HG03097 (cell line): Measurements from ENCODE around the gene C11orf68.
A peak's percentile ranks its signal among the peaks of the same experiment; 100 is the strongest.
"Not testable (repeated sequence)": the region's sequence is repeated elsewhere in the genome, so short reads cannot be mapped to it uniquely, and the experiment has no call there.

Experiments used
- ATAC-seq: cut with Tn5 transposase; IDR thresholded peaks from one replicate; pipeline ENCODE4 v1.9.1; 2021; ENCODE audit not compliant: unreplicated experiment, low FRiP score

C11orf68 gene

DNA sequence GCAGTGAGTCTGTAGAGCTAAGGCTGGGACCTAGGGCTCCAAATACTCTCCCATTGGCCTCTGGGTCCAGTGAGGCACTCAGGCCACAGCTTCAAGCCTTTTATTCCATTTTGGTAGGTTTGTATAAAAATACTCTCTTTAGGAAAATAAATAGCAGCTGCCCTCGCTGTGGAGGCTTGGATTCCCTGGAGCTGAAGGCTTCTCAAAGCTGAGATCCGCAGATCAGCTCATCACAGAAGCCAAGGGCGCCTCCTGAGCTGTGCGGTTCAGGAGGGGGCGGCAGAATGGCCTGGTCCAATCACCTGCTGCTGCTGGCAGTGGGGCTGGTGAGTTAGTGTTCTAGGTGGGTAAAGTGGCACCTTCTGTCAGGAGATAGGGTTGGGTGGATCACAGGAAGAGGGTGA, 26.7 kb downstream of the C11orf68 start:
- ATAC-seq = not testable (repeated sequence)

DNA sequence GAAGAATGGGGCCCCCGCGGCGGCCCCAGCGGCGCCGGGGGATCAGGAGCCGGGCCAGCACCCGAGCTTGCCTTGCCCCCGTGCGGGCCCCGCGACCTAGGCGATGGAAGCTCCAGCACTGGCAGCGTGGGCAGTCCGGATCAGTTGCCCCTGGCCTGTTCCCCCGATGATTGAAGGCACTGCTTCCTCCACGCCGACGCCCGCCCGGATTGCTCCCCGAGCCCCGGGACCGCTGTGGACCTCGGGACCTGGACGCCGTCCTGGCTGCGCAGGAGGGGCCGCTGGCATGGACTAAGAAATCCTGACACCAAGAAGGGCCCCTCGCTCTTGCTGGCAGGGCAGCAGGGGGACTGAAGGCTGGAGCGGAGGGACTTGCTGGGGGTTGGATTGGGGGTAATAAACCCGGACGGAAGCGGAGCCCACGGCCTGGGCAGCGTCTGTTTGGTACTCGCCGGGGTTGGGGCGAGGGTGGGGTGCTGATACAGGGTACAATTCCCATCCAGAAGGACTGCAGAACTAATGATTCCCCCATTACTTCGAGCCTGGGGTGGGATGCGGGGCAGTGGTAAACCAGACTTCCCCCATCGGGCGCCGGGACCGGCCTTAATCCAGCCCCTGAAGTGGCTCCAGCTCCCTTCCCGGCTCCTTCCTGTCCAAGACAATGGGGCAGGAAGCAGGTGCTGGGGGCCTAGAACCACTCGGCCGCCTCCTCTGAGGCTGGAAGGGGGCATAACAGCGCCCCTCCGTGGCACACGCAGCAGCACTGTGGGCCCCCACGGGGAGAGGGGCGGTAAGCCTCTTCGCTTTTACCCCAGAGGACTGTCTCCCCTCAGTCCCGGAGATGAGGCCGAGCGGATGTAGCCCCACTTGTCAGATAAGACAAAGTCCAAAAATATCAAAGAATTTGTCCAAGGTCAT, 27.4 kb downstream of the C11orf68 start:
- no peak for ATAC-seq

DNA sequence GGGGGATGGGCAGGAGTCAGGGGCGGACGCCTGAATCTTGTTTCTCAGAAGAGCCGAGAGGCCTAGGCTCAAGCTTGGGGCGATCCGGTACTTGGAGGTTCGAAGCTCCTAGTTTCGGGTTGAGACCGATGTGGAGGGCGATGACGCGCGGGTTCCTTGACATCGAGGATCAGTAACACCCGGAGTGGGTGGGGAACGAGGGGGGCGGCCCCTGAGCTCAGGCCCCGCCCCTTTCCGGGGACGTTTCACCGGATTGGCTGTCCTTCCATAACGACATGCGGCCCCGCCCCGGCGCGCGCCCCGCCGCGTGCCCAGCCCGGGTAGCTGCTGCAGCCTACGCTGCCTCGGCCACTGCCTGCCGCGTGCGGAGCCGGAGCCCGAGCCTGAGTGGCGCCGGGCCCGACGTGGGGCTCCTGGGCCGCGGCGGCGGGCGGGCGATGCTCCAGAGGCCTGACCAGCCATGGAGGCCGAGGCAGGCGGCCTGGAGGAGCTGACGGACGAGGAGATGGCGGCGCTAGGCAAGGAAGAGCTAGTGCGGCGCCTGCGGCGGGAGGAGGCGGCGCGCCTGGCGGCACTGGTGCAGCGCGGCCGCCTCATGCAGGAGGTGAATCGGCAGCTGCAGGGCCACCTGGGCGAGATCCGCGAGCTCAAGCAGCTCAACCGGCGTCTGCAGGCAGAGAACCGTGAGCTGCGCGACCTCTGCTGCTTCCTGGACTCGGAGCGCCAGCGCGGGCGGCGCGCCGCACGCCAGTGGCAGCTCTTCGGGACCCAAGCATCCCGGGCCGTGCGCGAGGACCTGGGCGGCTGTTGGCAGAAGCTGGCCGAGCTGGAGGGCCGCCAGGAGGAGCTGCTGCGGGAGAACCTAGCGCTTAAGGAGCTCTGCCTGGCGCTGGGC, 28.3 kb downstream of the C11orf68 start, which contains the start of gene CCDC85B:
Gene CCDC85B, plus strand, starts transcription at position 350 of the 895 bp plus-strand sequence. Its CDS starts 111 bp downstream, at position 461.
- ATAC-seq = peak; percentile 45

DNA sequence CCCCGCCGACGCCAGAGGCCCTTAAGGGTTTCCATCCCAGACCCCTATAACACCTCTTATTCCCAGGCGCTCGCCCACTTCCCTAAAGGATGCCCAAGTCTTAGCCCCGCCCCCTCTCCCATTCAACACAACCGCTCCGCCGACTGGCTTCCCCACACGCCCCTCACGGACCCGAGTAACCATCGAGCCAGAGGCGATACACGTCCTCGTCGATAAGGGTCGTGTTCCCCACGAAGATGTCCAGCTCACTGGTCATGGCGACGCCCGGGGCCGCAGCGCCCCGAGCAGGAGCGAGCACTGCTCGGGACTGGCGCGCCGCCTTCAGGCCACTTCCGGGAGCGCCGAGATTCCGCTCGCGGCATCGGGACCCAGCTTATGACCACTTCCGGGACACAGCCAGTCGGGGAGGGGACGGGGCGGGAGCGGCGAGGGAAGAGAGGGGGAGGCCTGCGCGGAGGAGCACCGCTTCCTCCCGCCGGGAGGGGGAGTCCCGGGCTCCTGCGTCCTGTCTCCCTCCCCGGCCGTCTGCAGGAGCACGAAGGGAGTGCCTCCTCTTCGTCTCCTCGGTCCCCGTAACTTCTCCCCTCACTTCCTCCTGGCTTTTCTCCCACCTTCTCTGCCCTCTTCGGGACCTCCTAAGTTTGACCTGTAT, 30.6 kb downstream of the C11orf68 start, which contains the start of gene FIBP:
Gene FIBP, minus strand, starts transcription at position 309 of the 652 bp plus-strand sequence. Its CDS starts 53 bp downstream, at position 256.
- ATAC-seq = peak; percentile 38

DNA sequence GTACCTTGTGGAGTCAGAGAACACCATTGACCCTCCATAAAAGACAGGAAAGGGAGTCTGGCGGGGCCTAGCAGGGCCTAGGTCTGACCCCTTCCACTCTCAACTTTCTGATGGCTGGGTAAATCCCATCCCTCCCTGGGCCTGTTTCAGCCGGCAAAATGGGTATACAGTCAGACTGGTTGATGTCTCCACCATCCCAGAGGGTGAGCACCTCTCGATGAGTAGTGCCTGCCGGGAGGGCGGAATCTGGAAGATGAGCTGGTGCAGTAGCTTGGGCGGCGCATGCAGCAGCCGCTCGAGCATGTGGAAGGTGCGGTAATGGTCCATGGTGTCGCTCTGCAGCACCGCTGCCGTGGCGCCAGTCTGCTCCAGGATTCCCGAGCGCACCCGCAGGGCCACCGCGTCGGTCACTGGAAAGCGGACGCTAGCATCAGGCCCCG, 31.1 kb downstream of the C11orf68 start:
- no peak for ATAC-seq

DNA sequence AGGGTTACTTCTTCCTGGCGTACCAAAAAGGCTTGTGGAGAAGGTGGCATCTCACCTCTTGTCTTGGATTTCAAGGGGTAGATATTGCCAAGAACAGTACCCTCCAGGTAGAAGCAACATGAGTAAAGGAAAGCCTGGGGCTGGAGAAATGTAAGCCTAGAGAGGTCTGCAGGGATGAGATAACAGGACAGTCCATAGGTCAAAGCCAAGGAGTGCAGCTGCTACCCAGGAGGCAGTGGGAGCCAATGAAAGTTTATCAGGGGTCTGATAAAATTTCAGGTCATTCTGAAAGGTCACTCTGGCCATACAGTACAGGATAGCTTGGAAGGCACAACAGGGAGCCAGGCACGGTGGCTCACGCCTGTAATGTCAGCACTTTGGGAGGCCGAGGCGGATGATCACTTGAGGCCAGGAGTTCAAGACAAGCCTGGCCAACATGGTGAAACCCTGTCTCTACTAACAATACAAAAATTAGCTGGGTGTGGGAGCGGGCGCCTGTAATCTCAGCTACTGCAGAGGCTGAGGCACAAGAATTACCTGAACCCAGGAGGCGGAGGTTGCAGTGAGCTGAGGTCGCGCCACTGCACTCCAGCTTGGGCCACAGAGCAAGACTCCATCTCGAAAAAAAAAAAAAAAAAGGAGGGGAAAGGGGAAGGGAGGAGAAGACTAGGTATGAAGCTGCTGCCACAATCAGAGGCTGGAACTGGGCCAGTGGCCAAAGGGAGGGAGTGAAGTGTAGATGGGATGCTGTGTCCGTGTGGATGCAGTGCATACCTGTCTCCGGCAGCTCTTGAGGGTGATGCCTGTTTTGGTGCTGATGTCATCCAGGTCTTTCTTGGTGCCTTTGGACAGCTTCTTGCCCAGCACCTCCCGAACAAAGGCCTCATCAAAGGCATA, 31.8 kb downstream of the C11orf68 start:
- ATAC-seq = no peak

DNA sequence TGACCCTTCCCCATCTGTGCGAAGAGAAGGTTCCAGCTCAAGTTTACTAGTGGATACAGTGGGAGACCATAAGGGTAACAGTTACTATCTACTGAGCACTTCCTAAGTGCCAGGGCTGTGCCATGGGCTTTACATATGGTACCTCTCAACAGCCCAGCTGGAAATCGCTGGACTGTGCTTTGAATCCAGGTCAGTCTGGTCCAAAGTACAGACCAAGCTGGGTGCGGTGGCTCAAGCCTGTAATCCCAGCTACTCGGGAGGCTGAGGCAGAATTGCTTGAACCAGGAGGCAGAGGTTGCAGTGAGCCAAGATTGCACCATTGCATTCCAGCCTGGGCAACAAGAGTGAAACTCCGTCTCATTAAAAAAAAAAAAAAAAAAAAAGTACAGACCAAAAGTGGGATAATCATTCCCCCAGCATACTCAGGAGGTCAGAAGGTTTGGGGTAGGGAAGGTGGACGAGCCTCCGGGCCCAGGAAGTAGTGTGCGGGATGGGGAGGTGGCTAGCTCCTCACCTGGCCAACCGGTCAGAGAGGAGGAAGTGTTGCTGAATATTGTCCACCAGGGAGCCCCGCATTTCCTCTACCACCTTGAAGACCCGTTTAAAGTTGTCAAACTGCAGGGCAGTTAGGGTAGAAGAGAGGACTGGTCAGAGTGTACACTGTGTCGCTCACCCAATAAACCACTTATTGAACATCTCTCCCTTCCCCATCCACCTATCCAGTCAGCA, 32.9 kb downstream of the C11orf68 start:
- no peak for ATAC-seq

DNA sequence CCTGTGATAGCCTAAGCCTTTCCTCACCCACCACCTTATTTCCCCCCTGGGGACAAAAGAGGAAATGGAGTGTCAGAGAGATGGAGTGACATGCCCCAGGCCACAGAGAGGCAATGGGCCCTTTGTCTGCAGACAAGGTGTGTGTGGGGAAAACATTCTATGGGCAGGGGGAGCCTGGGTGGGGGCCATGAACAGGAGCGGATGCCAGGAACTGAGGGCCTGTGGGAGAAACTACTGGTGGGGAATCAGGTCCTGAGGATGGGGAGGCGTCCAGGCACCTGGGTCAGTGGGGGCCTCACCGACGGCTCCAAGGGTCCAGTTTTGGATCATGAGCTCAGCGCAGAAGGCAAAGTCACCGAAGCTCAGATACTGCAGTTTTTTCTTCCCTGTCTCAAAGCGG, 33.6 kb downstream of the C11orf68 start:
- ATAC-seq = no peak

DNA sequence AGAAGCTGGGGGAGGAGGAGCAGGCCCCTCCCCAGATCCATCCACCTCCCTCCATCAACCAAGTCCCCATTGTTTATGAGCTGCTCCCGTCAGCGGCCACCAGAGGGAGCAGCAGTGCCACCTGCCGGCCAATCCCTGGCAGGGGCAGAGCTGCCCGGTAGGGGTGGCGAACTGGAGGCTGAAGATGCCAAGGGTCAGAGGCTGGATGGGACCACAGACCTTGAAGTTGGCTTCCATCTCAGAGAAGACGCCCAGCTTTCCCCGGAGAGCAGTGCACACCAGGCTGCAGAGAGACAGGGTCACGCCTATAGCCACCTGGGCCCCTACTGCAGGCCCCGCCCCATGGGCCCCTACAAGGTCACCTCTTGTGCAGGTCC, 34.2 kb downstream of the C11orf68 start:
- no peak for ATAC-seq

DNA sequence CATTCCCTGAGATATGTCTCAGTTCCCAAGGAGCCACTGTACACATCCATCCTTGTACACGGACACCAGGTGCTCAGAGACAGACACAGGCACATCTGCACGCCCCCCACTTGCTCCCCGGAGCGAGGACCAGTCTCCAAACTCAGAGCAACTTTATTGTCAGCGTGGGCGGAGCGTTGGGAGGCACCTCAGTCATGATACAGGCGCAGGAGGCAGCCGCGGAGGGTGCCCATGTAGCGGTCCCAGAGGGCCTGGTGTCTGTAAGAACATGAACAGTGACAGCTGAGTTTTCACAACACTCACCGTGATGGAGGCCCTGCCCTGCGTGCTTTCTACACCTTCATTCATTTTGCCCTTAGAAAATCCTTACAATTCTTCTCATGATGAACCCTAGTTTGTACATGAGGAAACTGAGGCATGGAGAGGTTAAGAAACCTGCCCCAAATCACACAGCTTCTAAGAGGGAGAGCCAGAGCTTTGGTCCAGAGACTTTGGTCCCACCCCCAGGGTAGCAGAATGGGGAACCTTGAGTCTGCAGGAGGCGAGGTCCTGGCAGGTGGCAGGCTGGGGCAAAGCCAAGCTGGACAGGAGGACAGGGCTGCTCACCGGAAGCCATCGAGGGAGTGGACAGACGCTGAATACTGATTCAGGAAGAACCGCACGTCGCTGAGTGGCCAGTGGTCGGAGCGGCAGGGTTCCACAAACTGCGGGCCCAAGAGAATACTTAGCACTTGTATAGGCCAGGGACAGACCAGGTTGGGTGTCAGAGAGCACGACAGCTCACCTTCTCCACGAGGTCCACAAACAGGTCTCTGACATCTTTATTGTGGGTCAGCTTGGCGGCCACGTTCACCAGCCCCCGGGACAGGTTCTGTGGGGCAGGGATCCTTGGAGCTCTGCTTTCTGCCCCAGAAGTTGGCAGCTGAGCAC, 34.8 kb downstream of the C11orf68 start:
- ATAC-seq = no peak

DNA sequence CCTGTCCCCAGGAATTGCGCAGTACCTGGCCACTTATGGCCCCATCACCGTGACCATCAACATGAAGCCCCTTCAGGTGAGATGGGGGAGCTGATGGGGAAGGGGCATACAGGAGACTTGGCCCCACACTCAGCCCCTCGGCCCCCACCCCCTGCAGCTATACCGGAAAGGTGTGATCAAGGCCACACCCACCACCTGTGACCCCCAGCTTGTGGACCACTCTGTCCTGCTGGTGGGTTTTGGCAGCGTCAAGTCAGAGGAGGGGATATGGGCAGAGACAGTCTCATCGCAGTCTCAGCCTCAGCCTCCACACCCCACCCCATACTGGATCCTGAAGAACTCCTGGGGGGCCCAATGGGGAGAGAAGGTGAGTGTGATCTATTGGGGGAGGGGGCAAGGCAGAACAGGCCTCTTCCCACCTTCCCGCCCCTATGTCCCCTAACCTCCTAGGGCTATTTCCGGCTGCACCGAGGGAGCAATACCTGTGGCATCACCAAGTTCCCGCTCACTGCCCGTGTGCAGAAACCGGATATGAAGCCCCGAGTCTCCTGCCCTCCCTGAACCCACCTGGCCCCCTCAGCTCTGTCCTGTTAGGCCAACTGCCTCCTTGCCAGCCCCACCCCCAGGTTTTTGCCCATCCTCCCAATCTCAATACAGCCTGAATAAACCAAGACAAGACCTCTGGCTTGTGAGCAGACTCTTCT, 35.7 kb downstream of the C11orf68 start:
- no peak for ATAC-seq

DNA sequence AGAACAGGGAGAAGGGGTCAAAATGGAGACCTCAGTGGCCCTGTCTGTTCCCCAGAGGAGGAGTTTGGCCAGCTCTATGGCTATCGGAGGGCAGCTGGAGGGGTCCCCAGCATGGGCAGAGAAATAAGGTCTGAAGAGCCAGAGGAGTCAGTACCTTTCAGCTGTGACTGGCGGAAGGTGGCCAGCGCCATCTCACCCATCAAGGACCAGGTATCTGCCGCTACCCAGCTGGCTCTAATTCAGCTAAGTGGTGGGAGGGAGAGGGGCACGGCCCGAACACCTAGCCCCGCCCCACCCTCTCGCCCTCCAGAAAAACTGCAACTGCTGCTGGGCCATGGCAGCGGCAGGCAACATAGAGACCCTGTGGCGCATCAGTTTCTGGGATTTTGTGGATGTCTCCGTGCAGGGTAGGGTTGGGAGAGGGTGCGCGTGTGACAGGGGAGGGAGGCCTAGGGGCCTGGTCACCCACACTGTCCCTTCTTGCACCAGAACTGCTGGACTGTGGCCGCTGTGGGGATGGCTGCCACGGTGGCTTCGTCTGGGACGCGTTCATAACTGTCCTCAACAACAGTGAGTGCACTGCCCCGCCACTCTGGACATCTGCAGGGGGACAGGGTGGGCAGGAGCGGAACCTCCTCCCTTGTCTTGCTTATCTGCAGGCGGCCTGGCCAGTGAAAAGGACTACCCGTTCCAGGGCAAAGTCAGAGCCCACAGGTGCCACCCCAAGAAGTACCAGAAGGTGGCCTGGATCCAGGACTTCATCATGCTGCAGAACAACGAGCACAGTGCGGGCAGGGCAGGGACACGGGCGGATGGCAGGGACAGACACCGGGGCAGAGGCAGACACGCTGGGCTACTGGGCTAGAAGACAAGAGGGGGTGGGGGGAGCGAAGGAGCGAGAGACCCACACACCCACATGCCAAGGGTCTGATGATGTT, 36.5 kb downstream of the C11orf68 start:
- no peak for ATAC-seq

DNA sequence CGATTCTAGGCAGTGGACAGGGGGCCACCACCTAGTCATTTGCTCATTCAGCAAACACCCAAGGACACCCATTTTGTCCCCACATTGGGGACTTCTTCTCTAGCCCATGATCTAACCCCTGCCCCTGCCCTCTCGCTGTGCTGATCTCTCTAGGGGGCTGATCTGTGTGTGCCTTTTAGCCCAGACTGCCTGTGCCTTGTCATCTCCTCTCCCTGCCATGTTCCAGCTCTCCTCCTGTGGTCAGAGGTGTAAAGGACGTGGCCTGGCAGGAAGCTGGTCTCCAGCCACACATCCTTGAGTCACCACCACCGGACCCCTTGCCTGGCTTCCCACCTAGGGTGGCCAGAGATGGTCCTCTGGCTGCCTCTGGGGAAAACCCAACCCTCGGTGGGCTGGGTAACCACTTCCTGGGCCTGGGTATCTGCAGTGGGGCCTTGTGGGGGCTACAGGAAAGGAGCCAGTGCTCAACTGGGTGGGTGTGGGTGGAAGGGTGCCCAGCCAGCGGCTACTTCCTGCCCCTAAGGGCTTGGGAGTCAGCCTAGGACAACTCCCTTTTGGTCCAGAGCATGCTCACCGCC, 37.9 kb downstream of the C11orf68 start:
- no peak for ATAC-seq

DNA sequence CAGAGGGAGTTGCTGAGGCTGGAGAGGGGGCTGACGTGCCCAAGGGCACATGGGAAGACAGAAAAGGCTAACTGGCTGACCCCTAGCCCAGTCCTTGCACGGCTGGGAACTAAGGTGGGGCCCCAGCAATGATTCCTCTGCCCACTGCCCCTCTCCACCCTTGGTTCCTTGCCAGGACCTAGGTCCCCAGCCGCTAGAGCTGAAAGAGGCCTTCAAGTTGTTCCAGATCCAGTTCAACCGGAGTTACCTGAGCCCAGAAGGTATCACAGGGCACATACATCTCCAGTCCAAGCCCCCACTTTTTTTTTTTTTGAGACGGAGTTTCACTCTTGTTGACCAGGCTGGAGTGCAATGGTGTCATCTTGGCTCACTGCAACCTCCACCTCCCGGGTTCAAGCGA, 38.8 kb downstream of the C11orf68 start:
- no peak for ATAC-seq

DNA sequence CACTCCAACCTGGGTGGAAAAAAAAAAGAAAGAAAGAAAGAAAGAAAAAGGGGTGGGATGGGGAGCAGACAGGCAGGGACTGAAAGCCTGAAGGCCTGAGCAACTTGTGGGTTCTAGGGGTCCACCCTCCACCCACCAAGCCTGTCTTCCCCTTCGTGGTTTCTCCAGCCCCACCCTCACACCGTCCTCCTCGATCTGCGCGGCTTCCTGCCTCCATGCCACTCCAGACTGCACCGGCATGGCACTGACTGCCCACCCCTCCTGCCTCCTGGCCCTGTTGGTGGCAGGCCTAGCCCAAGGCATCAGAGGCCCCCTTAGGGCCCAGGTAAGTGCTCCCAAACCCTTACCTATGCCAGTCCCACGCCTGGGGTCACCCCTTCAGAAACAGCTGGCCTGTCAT, 39.2 kb downstream of the C11orf68 start, which contains the start of gene CTSW:
Gene CTSW, plus strand, starts transcription at position 221 of the 400 bp plus-strand sequence. Its CDS starts 18 bp downstream, at position 239.
- no peak for ATAC-seq
